Thyroid gland (tissue), 4 donors: Measurements from ENCODE around the gene RAD51AP2. TPM values are rescaled to one million over a fixed set of nuclear protein-coding genes. Genes with fewer than 3 reads are reported as not detected.
"Not testable (repeated sequence)": the region's sequence is repeated elsewhere in the genome, so short reads cannot be mapped to it uniquely, and the experiment has no call there.

ENCODE experiments used
- DNase-seq, 2 donors: peaks; one replicate each; pipeline ENCODE4 v3.0.0-alpha.2; 2019
- H3K27ac ChIP-seq, 3 donors: fragments of 200-600 bp; sonication (generic); 1 replicate in 2 of 3; 2 replicates in 1 of 3; pipeline ENCODE4 v1.5.1; 2016 to 2019; ENCODE audit warnings: mild to moderate bottlenecking in 1 of 3, moderate library complexity in 1 of 3
- H3K27me3 ChIP-seq: fragments of 200-600 bp; sonication (generic); one replicate; pipeline ENCODE4 v1.5.1; 2019
- H3K36me3 ChIP-seq, 2 donors: fragments of 200-600 bp; sonication (generic); one replicate each; pipeline ENCODE4 v1.5.1; 2016 to 2019
- H3K4me1 ChIP-seq, 2 donors: fragments of 200-600 bp; sonication (generic); one replicate each; pipeline ENCODE4 v1.5.1; 2017 to 2019
- H3K4me3 ChIP-seq, 3 donors: fragments of 200-600 bp; sonication (generic); replicated peaks in 1 of 3; 1 replicate in 2 of 3; 2 replicates in 1 of 3; pipeline ENCODE4 v1.5.1; 2016; ENCODE audit warnings: mild to moderate bottlenecking in 1 of 3
- H3K9me3 ChIP-seq: fragments of 200-600 bp; sonication (generic); one replicate; pipeline ENCODE4 v1.5.1; 2017
- CTCF ChIP-seq, 6 experiments: fragments of 200-600 bp in 3 of 6; fragments of 450-650 bp in 3 of 6; sonication (generic) in 3 of 6; IDR thresholded peaks; one replicate each; pipeline ENCODE4 v1.5.1; 2016 to 2019; ENCODE audit warnings: antibody characterized with exemption in 6 of 6, mild to moderate bottlenecking in 2 of 6, inconsistent platforms in 1 of 6, moderate library complexity in 1 of 6
- POLR2A ChIP-seq, 2 donors: fragments of 450-650 bp; IDR thresholded peaks; one replicate each; pipeline ENCODE4 v1.6.1; 2017; ENCODE audit warnings: antibody characterized with exemption in 2 of 2, mild to moderate bottlenecking in 2 of 2, moderate library complexity in 1 of 2
- WGBS, 2 donors: methylation state at CpG; one replicate each; pipeline ENCODE4 v1.1.5; 2017; 5-methylcytosine and 5-hydroxymethylcytosine counted together
- intact Hi-C: fragments of 100-400 bp; cut with DNase I; formaldehyde crosslinking; loops from one replicate; pipeline ENCODE4 v1.15.1; 2023
- total RNA-seq, 4 donors: library from RNA; depleted of rRNA; stranded (reverse); fragments of >200 nt; gene quantifications; one replicate each; pipeline ENCODE4 v1.2.3, GENCODE V29; 2016

Gene RAD51AP2
- total RNA-seq = under 1 TPM in 2 of 4 donors, not detected in 2; 0.11 to 0.13 TPM

GRCh38 chr2:17518212-17519154, at the start of gene RAD51AP2:
TSS of gene RAD51AP2 (minus strand) at chr2:17518440. CDS start at chr2:17518415, 25 bp downstream.
- 5% methylated on average over 24 to 37 of the region's 38 CpGs for WGBS, 2 donors
- Histone ChIP-seq H3K4me3 (peak within 1 kb of the TSS in 2 of 3 donors; percentile 20 to 28), H3K9me3 (no peaks in the 10 kb centered on the region), H3K27ac (no peak within 1 kb of the TSS), H3K27me3 (no peaks in the 10 kb centered on the region), H3K36me3 (no peaks in the 10 kb centered on the region), H3K4me1 (peaks cover 5% of the 10 kb centered on the region in 2 donors)
- TF ChIP-seq POLR2A (IDR thresholded peaks at IDR 0.05) (peak in 1 of 2 donors; percentile 43), CTCF (IDR thresholded peaks at IDR 0.05) (no peak)
- intact Hi-C loops = no loop called here
- peak; percentile 84 to 88 for DNase-seq

- DNase-seq, intact Hi-C loops, H3K4me1 ChIP-seq, H3K27me3 ChIP-seq, H3K27ac ChIP-seq, H3K9me3 ChIP-seq, H3K36me3 ChIP-seq, H3K4me3 ChIP-seq: not testable (repeated sequence)
- WGBS, 2 donors = 85 to 92% methylated on average over 3 of the region's 3 CpGs
These were observed 47.5 kb upstream of the RAD51AP2 start for GRCh38 chr2:17565726-17566125.

- no peaks in the 10 kb centered on the region for H3K27me3 ChIP-seq
- H3K4me1 ChIP-seq = no peaks in the 10 kb centered on the region
- WGBS, 2 donors = 66 to 77% methylated on average over 3 of the region's 3 CpGs
- H3K4me3 ChIP-seq = no peak overlapping the region
- H3K36me3 ChIP-seq = no peaks in the 10 kb centered on the region
- no peak overlapping the region for H3K27ac ChIP-seq
- DNase-seq = no peak
- H3K9me3 ChIP-seq = no peaks in the 10 kb centered on the region
- TF ChIP-seq POLR2A (IDR thresholded peaks at IDR 0.05) (no peak), CTCF (IDR thresholded peaks at IDR 0.05) (no peak)
- intact Hi-C loops = no loop called here
These were observed 40.6 kb upstream of the RAD51AP2 start for GRCh38 chr2:17558878-17559277.

GRCh38 chr2:17558053-17558452, 39.8 kb upstream of the RAD51AP2 start:
- Histone ChIP-seq H3K27ac (no peak overlapping the region), H3K4me1 (no peaks in the 10 kb centered on the region), H3K27me3 (no peaks in the 10 kb centered on the region), H3K9me3 (no peaks in the 10 kb centered on the region), H3K36me3 (no peaks in the 10 kb centered on the region), H3K4me3 (no peak overlapping the region)
- no peak for DNase-seq
- TF ChIP-seq POLR2A (IDR thresholded peaks at IDR 0.05) (no peak), CTCF (IDR thresholded peaks at IDR 0.05) (no peak)
- intact Hi-C loops = no loop called here

- DNase-seq = no peak
- Histone ChIP-seq H3K4me3 (no peak overlapping the region), H3K9me3 (no peaks in the 10 kb centered on the region), H3K27ac (no peak overlapping the region), H3K36me3 (no peaks in the 10 kb centered on the region), H3K4me1 (no peaks in the 10 kb centered on the region), H3K27me3 (no peaks in the 10 kb centered on the region)
- TF ChIP-seq POLR2A (IDR thresholded peaks at IDR 0.05) = no peak
- no peak for TF ChIP-seq CTCF (IDR thresholded peaks at IDR 0.05)
- intact Hi-C loops = no loop called here
- 61 to 68% methylated on average over 5 of the region's 5 CpGs for WGBS, 2 donors
These were observed 39.4 kb upstream of the RAD51AP2 start for GRCh38 chr2:17557596-17557995.
